BLaER1 (cell line): ENCODE data around the gene PIK3CB.
"Not testable (repeated sequence)": the region's sequence is repeated elsewhere in the genome, so short reads cannot be mapped to it uniquely, and the experiment has no call there.

Experiments used
- H3K27ac ChIP-seq: shearing (Covaris generic); formaldehyde crosslinking; 2 replicates; pipeline ENCODE4 v1.8.1; 2022
- H3K27me3 ChIP-seq: shearing (Covaris generic); formaldehyde crosslinking; 2 replicates; pipeline ENCODE4 v1.8.1; 2022
- H3K36me3 ChIP-seq: shearing (Covaris generic); formaldehyde crosslinking; 2 replicates; pipeline ENCODE4 v1.8.1; 2022
- H3K4me1 ChIP-seq: shearing (Covaris generic); formaldehyde crosslinking; 2 replicates; pipeline ENCODE4 v1.8.1; 2022
- H3K4me2 ChIP-seq: shearing (Covaris generic); formaldehyde crosslinking; 2 replicates; pipeline ENCODE4 v1.8.1; 2022
- H3K4me3 ChIP-seq: shearing (Covaris generic); formaldehyde crosslinking; 2 replicates; pipeline ENCODE4 v1.8.1; 2022
- H3K9ac ChIP-seq: shearing (Covaris generic); formaldehyde crosslinking; 2 replicates; pipeline ENCODE4 v1.8.1; 2022
- H3K9me3 ChIP-seq: shearing (Covaris generic); formaldehyde crosslinking; 2 replicates; pipeline ENCODE4 v1.8.1; 2022
- H4K20me1 ChIP-seq: shearing (Covaris generic); formaldehyde crosslinking; 2 replicates; pipeline ENCODE4 v1.8.1; 2022
- Cebpa-rat ChIP-seq: shearing (Covaris generic); IDR thresholded peaks from 2 replicates; pipeline ENCODE4 v1.8.1; 2022

Gene PIK3CB

GRCh38 chr3:138767498-138768104, 67.1 kb downstream of the PIK3CB start:
- no peak overlapping the region for H3K4me2 ChIP-seq
- H3K9ac ChIP-seq = no peak overlapping the region
- H4K20me1 ChIP-seq = no peaks in the 10 kb centered on the region
- no peaks in the 10 kb centered on the region for H3K4me1 ChIP-seq
- H3K27ac ChIP-seq = no peak overlapping the region
- H3K4me3 ChIP-seq = peak overlapping the region; percentile 35
- no peaks in the 10 kb centered on the region for H3K27me3 ChIP-seq
- peaks cover 65% of the 10 kb centered on the region for H3K9me3 ChIP-seq
- no peak for TF ChIP-seq Cebpa-rat
- H3K36me3 ChIP-seq = peaks cover 46% of the 10 kb centered on the region

GRCh38 chr3:138761002-138761401, 73.7 kb downstream of the PIK3CB start:
- Histone ChIP-seq H3K4me3 (no peak overlapping the region), H3K9me3 (0 out of 2 replicates have a peak, but pooled peaks cover 5% of the 10 kb centered on the region), H3K4me2 (no peak overlapping the region), H3K27ac (no peak overlapping the region), H4K20me1 (no peaks in the 10 kb centered on the region), H3K27me3 (no peaks in the 10 kb centered on the region), H3K4me1 (no peaks in the 10 kb centered on the region), H3K9ac (no peak overlapping the region), H3K36me3 (peaks cover 18% of the 10 kb centered on the region)
- no peak for TF ChIP-seq Cebpa-rat

- H3K9ac ChIP-seq = no peak overlapping the region
- peaks cover 40% of the 10 kb centered on the region for H3K36me3 ChIP-seq
- H3K27ac ChIP-seq = no peak overlapping the region
- no peaks in the 10 kb centered on the region for H3K27me3 ChIP-seq
- no peak for TF ChIP-seq Cebpa-rat
- H4K20me1 ChIP-seq = no peaks in the 10 kb centered on the region
- no peak overlapping the region for H3K4me3 ChIP-seq
- H3K4me1 ChIP-seq = no peaks in the 10 kb centered on the region; the same call in 1 of the 2 replicates
- peaks cover 11% of the 10 kb centered on the region for H3K9me3 ChIP-seq
- no peak overlapping the region for H3K4me2 ChIP-seq
Observed at GRCh38 chr3:138748190-138748589, 86.5 kb downstream of the PIK3CB start.

- H4K20me1 ChIP-seq = no peaks in the 10 kb centered on the region
- no peak overlapping the region for H3K4me3 ChIP-seq
- peaks cover 11% of the 10 kb centered on the region for H3K9me3 ChIP-seq
- no peaks in the 10 kb centered on the region; the same call in 1 of the 2 replicates for H3K4me1 ChIP-seq
- TF ChIP-seq Cebpa-rat = no peak
- no peaks in the 10 kb centered on the region for H3K27me3 ChIP-seq
- no peak overlapping the region for H3K27ac ChIP-seq
- H3K9ac ChIP-seq = no peak overlapping the region
- H3K36me3 ChIP-seq = peaks cover 40% of the 10 kb centered on the region
- no peak overlapping the region for H3K4me2 ChIP-seq
Observed at GRCh38 chr3:138747225-138747624, 87.5 kb downstream of the PIK3CB start.

- Histone ChIP-seq H3K9me3 (no peaks in the 10 kb centered on the region), H3K4me2 (no peak overlapping the region), H3K4me3 (no peak overlapping the region), H3K9ac (no peak overlapping the region), H3K27me3 (no peaks in the 10 kb centered on the region), H3K36me3 (peaks cover 49% of the 10 kb centered on the region), H3K27ac (no peak overlapping the region), H3K4me1 (no peaks in the 10 kb centered on the region), H4K20me1 (no peaks in the 10 kb centered on the region)
- TF ChIP-seq Cebpa-rat = no peak
Observed at GRCh38 chr3:138740072-138740471, 94.7 kb downstream of the PIK3CB start.

GRCh38 chr3:138732456-138732855, 102.3 kb downstream of the PIK3CB start:
- Histone ChIP-seq H3K4me3 (no peak overlapping the region), H3K4me2 (no peak overlapping the region), H3K27me3 (no peaks in the 10 kb centered on the region), H3K9me3 (no peaks in the 10 kb centered on the region), H3K4me1 (no peaks in the 10 kb centered on the region), H3K36me3 (peaks cover 16% of the 10 kb centered on the region), H3K27ac (no peak overlapping the region), H3K9ac (no peak overlapping the region), H4K20me1 (no peaks in the 10 kb centered on the region)
- TF ChIP-seq Cebpa-rat = no peak

GRCh38 chr3:138726946-138727730, 107.6 kb downstream of the PIK3CB start:
- H3K4me1 ChIP-seq = no peaks in the 10 kb centered on the region
- H3K4me3 ChIP-seq = no peak overlapping the region
- H3K27me3 ChIP-seq = no peaks in the 10 kb centered on the region
- no peaks in the 10 kb centered on the region for H3K9me3 ChIP-seq
- H3K9ac ChIP-seq = no peak overlapping the region
- H3K4me2 ChIP-seq = no peak overlapping the region
- no peaks in the 10 kb centered on the region for H4K20me1 ChIP-seq
- no peak overlapping the region for H3K27ac ChIP-seq
- TF ChIP-seq Cebpa-rat = no peak
- peaks cover 17% of the 10 kb centered on the region for H3K36me3 ChIP-seq

- not testable (repeated sequence) for H3K4me3 ChIP-seq, H3K27me3 ChIP-seq, H3K4me1 ChIP-seq, H3K9me3 ChIP-seq, H4K20me1 ChIP-seq, H3K9ac ChIP-seq, H3K27ac ChIP-seq
- H3K4me2 ChIP-seq = 0 out of 2 replicates have a peak overlapping the region, but pooled peaks have one; percentile 0
- peaks cover 14% of the 10 kb centered on the region for H3K36me3 ChIP-seq
Observed at GRCh38 chr3:138726042-138726441, 108.7 kb downstream of the PIK3CB start.

GRCh38 chr3:138725116-138725515, 109.6 kb downstream of the PIK3CB start:
- Histone ChIP-seq H3K27ac (no peak overlapping the region), H3K9me3 (no peaks in the 10 kb centered on the region), H4K20me1 (no peaks in the 10 kb centered on the region), H3K27me3 (no peaks in the 10 kb centered on the region), H3K4me1 (no peaks in the 10 kb centered on the region), H3K9ac (no peak overlapping the region), H3K36me3 (peaks cover 13% of the 10 kb centered on the region; the same call in 1 of the 2 replicates), H3K4me2 (no peak overlapping the region), H3K4me3 (no peak overlapping the region)
- no peak for TF ChIP-seq Cebpa-rat

- TF ChIP-seq Cebpa-rat = no peak
- H3K36me3 ChIP-seq = peaks cover 12% of the 10 kb centered on the region; the same call in 1 of the 2 replicates
- no peak overlapping the region for H3K9ac ChIP-seq
- H4K20me1 ChIP-seq = no peaks in the 10 kb centered on the region
- H3K4me3 ChIP-seq = no peak overlapping the region
- no peak overlapping the region for H3K4me2 ChIP-seq
- no peaks in the 10 kb centered on the region for H3K9me3 ChIP-seq
- no peak overlapping the region for H3K27ac ChIP-seq
- H3K27me3 ChIP-seq = no peaks in the 10 kb centered on the region
- H3K4me1 ChIP-seq = no peaks in the 10 kb centered on the region
Observed at GRCh38 chr3:138724443-138724842, 110.3 kb downstream of the PIK3CB start.
